GM03348 (cell line): ENCODE results near the gene CDH4.

ENCODE experiments used
- DNase-seq: peaks from one replicate; pipeline ENCODE4 v3.0.0; 2012; ENCODE audit warnings: low spot score

Gene CDH4

GRCh38 chr20:61861858-61862257 is 609.8 kb downstream of the CDH4 start:
- DNase-seq: no peak

GRCh38 chr20:61862881-61863280 is 610.8 kb downstream of the CDH4 start:
- no peak for DNase-seq

- DNase-seq: no peak
These were observed 612.4 kb downstream of the CDH4 start for GRCh38 chr20:61864481-61864880.

- no peak for DNase-seq
These were observed 613.3 kb downstream of the CDH4 start for GRCh38 chr20:61865353-61865752.

- no peak for DNase-seq
These were observed 614.1 kb downstream of the CDH4 start for GRCh38 chr20:61866165-61866564.

GRCh38 chr20:61868006-61868405 is 615.9 kb downstream of the CDH4 start:
- no peak for DNase-seq

- DNase-seq: no peak
These were observed 616.5 kb downstream of the CDH4 start for GRCh38 chr20:61868466-61869090.

- no peak for DNase-seq
These were observed 617.9 kb downstream of the CDH4 start for GRCh38 chr20:61869750-61870507.

GRCh38 chr20:61871160-61871559 is 619.1 kb downstream of the CDH4 start:
- no peak for DNase-seq

- DNase-seq: no peak
These were observed 619.9 kb downstream of the CDH4 start for GRCh38 chr20:61871913-61872312.

GRCh38 chr20:61872371-61872900 is 620.4 kb downstream of the CDH4 start:
- no peak for DNase-seq

GRCh38 chr20:61873651-61874420 is 621.8 kb downstream of the CDH4 start:
- no peak for DNase-seq

- peak; percentile 51 for DNase-seq
These were observed 622.5 kb downstream of the CDH4 start for GRCh38 chr20:61874421-61875068.

- no peak for DNase-seq
These were observed 623.3 kb downstream of the CDH4 start for GRCh38 chr20:61875221-61875885.

- no peak for DNase-seq
These were observed 623.9 kb downstream of the CDH4 start for GRCh38 chr20:61875996-61876395.

GRCh38 chr20:61876952-61877728 is 625.1 kb downstream of the CDH4 start:
- DNase-seq: no peak

GRCh38 chr20:61877776-61878477 is 625.9 kb downstream of the CDH4 start:
- DNase-seq: no peak

- DNase-seq: no peak
These were observed 626.6 kb downstream of the CDH4 start for GRCh38 chr20:61878478-61879302.

- DNase-seq: no peak
These were observed 627.2 kb downstream of the CDH4 start for GRCh38 chr20:61879303-61879620.

- DNase-seq: no peak
These were observed 627.6 kb downstream of the CDH4 start for GRCh38 chr20:61879694-61880093.
